ENCODE data around the gene ALS2.

ALS2 gene

GRCh38 chr2:201790989-201791388 is 10.3 kb upstream of the ALS2 start:
- TF ChIP-seq ZBTB7A (IDR thresholded peaks at IDR 0.05; ENCODE audit: low read depth) (no peak), REST (IDR thresholded peaks at IDR 0.05; ENCODE audit: low read depth) (no peak), CREB1 (IDR thresholded peaks at IDR 0.05; ENCODE audit: low read depth) (no peak), TCF12 (IDR thresholded peaks at IDR 0.05; ENCODE audit: low read depth) (no peak), MAX (IDR thresholded peaks at IDR 0.05) (no peak), NFIC (IDR thresholded peaks at IDR 0.05) (no peak), USF1 (IDR thresholded peaks at IDR 0.05) (no peak), YY1 (IDR thresholded peaks at IDR 0.05; ENCODE audit: low read depth) (no peak)

GRCh38 chr2:201790291-201790690 is 9.6 kb upstream of the ALS2 start:
- no peak for TF ChIP-seq NFIC (IDR thresholded peaks at IDR 0.05)
- TF ChIP-seq ZBTB7A (IDR thresholded peaks at IDR 0.05; ENCODE audit: low read depth): no peak
- TF ChIP-seq CEBPB (IDR thresholded peaks at IDR 0.05): no peak
- no peak for TF ChIP-seq USF1 (IDR thresholded peaks at IDR 0.05)
- TF ChIP-seq REST (IDR thresholded peaks at IDR 0.05; ENCODE audit: low read depth): no peak
- TF ChIP-seq YY1 (IDR thresholded peaks at IDR 0.05; ENCODE audit: low read depth): no peak
- TF ChIP-seq CREB1 (IDR thresholded peaks at IDR 0.05; ENCODE audit: low read depth): no peak
- no peak for TF ChIP-seq TCF12 (IDR thresholded peaks at IDR 0.05; ENCODE audit: low read depth)
- no peak for TF ChIP-seq EGR1 (IDR thresholded peaks at IDR 0.05)
- no peak for TF ChIP-seq RAD21 (IDR thresholded peaks at IDR 0.05; ENCODE audit: low read depth)

- TF ChIP-seq USF1 (IDR thresholded peaks at IDR 0.05) (no peak), EP300 (IDR thresholded peaks at IDR 0.05; ENCODE audit: borderline replicate concordance) (no peak)
Observed at GRCh38 chr2:201789395-201789794, 8.7 kb upstream of the ALS2 start.

- TF ChIP-seq YY1 (IDR thresholded peaks at IDR 0.05; ENCODE audit: low read depth) (no peak), REST (IDR thresholded peaks at IDR 0.05; ENCODE audit: low read depth) (no peak), RAD21 (IDR thresholded peaks at IDR 0.05; ENCODE audit: low read depth) (no peak), FOXM1 (IDR thresholded peaks at IDR 0.05; ENCODE audit: borderline replicate concordance, low read depth) (no peak), TCF12 (IDR thresholded peaks at IDR 0.05; ENCODE audit: low read depth) (no peak), CEBPB (IDR thresholded peaks at IDR 0.05) (no peak), ZBTB7A (IDR thresholded peaks at IDR 0.05; ENCODE audit: low read depth) (no peak), TEAD4 (IDR thresholded peaks at IDR 0.05) (no peak), USF1 (IDR thresholded peaks at IDR 0.05) (no peak), MAX (IDR thresholded peaks at IDR 0.05) (no peak), NFIC (IDR thresholded peaks at IDR 0.05) (no peak), EP300 (IDR thresholded peaks at IDR 0.05; ENCODE audit: borderline replicate concordance) (no peak), EGR1 (IDR thresholded peaks at IDR 0.05) (no peak), CREB1 (IDR thresholded peaks at IDR 0.05; ENCODE audit: low read depth) (no peak), TAF1 (IDR thresholded peaks at IDR 0.05; ENCODE audit: low read depth) (no peak)
Observed at GRCh38 chr2:201788371-201788770, 7.6 kb upstream of the ALS2 start.

Measured in Ishikawa (cell line).